Left cardiac atrium (tissue), 4 donors: ENCODE measurements around the gene CORO6. TPM values are rescaled to one million over a fixed set of nuclear protein-coding genes. Genes with fewer than 3 reads are reported as not detected.

Experiments used
- ATAC-seq, 2 donors: fragments of 200-7000 bp; cut with Tn5 transposase; one replicate each; pipeline ENCODE4 v1.9.1; 2020; ENCODE audit warnings: mild to moderate bottlenecking in 2 of 2, moderate library complexity in 2 of 2
- DNase-seq: peaks from one replicate; pipeline ENCODE4 v3.0.0-alpha.2; 2020
- intact Hi-C, 2 donors: fragments of 100-400 bp; cut with DNase I; formaldehyde crosslinking; loops; one replicate each; pipeline versions ENCODE4 v1.14.1 to v1.15.1; 2022 to 2023
- total RNA-seq, 2 donors: library from RNA; stranded (reverse); fragmentation: NEBNext Ultra II Directional; extraction: Animal tissue kit (Norgen Biotek cat#: 25700); gene quantifications; one replicate each; pipeline ENCODE4 v1.2.1, GENCODE V29; 2021
- donor health status: DM: no; HTN: yes; CAD: no.
- donor health status: DM: no; HTN: yes; CAD: no; lungs with severe emphysema.
- donor health status: DM: yes; HTN: yes; CAD: no.
- donor health status: Dilated cardiomyopathy.

The CORO6 gene
- total RNA-seq, 2 donors from 2014 or later, result 67.0 to 82.1 TPM

GRCh38 chr17:29640981-29641642 is 18.4 kb upstream of the CORO6 start:
- no peak for DNase-seq
- intact Hi-C loops, result loop anchor here in 1 of 2 donors (5.0 kb wide), 1 partner anchor 121 kb away; no protein-coding TSS in a partner anchor
- no peak for ATAC-seq

- no peak for DNase-seq
- peak; percentile 7 to 12 for ATAC-seq
- intact Hi-C loops, result loop anchor here in 1 of 2 donors (5.0 kb wide), 1 partner anchor 122 kb away; no protein-coding TSS in a partner anchor
These were observed 17.7 kb upstream of the CORO6 start for GRCh38 chr17:29640413-29640812.

GRCh38 chr17:29633886-29634285 is 11.2 kb upstream of the CORO6 start:
- DNase-seq (no peak), ATAC-seq (no peak)
- intact Hi-C loops, result no loop called here

- intact Hi-C loops, result no loop called here
- ATAC-seq, result peak in 1 of 2 donors; percentile 79
These were observed 8.0 kb upstream of the CORO6 start for GRCh38 chr17:29630630-29631193.

GRCh38 chr17:29629839-29630238 is 7.1 kb upstream of the CORO6 start:
- DNase-seq (no peak), ATAC-seq (no peak)
- intact Hi-C loops, result no loop called here

More at GRCh38 chr17:29630630-29631193, 8.0 kb upstream of the CORO6 start:
- DNase-seq, result no peak

- ATAC-seq, result peak in 1 of 2 donors; percentile 19
- DNase-seq, result no peak
- intact Hi-C loops, result no loop called here
These were observed 5.9 kb upstream of the CORO6 start for GRCh38 chr17:29628644-29629043.

GRCh38 chr17:29627951-29628350 is 5.2 kb upstream of the CORO6 start:
- DNase-seq (no peak), ATAC-seq (no peak)
- intact Hi-C loops, result no loop called here

- intact Hi-C loops, result no loop called here
- peak; percentile 39 to 50 for ATAC-seq
- DNase-seq, result peak; percentile 48
These were observed 2.5 kb upstream of the CORO6 start for GRCh38 chr17:29625037-29625750.

- ATAC-seq (no peak), DNase-seq (no peak)
- intact Hi-C loops, result no loop called here
These were observed 1.9 kb upstream of the CORO6 start for GRCh38 chr17:29624586-29624985.

GRCh38 chr17:29623283-29623647 is 553 bp upstream of the CORO6 start:
- ATAC-seq (no peak), DNase-seq (no peak)
- intact Hi-C loops, result no loop called here

GRCh38 chr17:29621751-29622194 is 939 bp downstream of the CORO6 start:
- intact Hi-C loops, result no loop called here
- no peak for ATAC-seq
- DNase-seq, result no peak

GRCh38 chr17:29620779-29621500 is 1.8 kb downstream of the CORO6 start:
- intact Hi-C loops, result no loop called here
- ATAC-seq, result no peak
- DNase-seq, result no peak

- no peak for ATAC-seq
- no peak for DNase-seq
- intact Hi-C loops, result no loop called here
These were observed 2.4 kb downstream of the CORO6 start for GRCh38 chr17:29620271-29620670.

GRCh38 chr17:29619251-29619650 is 3.5 kb downstream of the CORO6 start:
- DNase-seq (peak; percentile 46), ATAC-seq (peak; percentile 14 to 34)
- intact Hi-C loops, result loop anchor here in 1 of 2 donors (10.0 kb wide), 1 partner anchor 306 kb away; no protein-coding TSS in a partner anchor

GRCh38 chr17:29618272-29619065 is 4.2 kb downstream of the CORO6 start:
- DNase-seq (no peak), ATAC-seq (no peak)
- intact Hi-C loops, result loop anchor here in 1 of 2 donors (10.0 kb wide), 1 partner anchor 306 kb away; no protein-coding TSS in a partner anchor

GRCh38 chr17:29617481-29618271 is 5.0 kb downstream of the CORO6 start:
- intact Hi-C loops, result loop anchor here in 1 of 2 donors (10.0 kb wide), 1 partner anchor 307 kb away; no protein-coding TSS in a partner anchor
- peak; percentile 83 for DNase-seq
- peak; percentile 7 to 18 for ATAC-seq

GRCh38 chr17:29617125-29617480 is 5.6 kb downstream of the CORO6 start:
- peak; percentile 13 to 33 for ATAC-seq
- intact Hi-C loops, result loop anchor here in 1 of 2 donors (10.0 kb wide), 1 partner anchor 308 kb away; no protein-coding TSS in a partner anchor

More at GRCh38 chr17:29617125-29617480, 5.6 kb downstream of the CORO6 start:
- peak; percentile 84 for DNase-seq
